H1 (cell line): ENCODE data around the gene MAGI1. TPM values are rescaled to one million over a fixed set of nuclear protein-coding genes. Genes with fewer than 3 reads are reported as not detected.

Source experiments
- SIN3A ChIP-seq, 2 experiments: IDR thresholded peaks in 1 of 2; conservative IDR thresholded peaks in 1 of 2; 2 replicates each; pipeline ENCODE4 v1.6.1; 2011 to 2012; ENCODE audit warnings: low read length in 2 of 2, improper control_type of control experiment in 1 of 2, low read depth in 1 of 2, mild to moderate bottlenecking in 1 of 2
- TCF12 ChIP-seq: IDR thresholded peaks from 2 replicates; pipeline ENCODE4 v1.6.1; 2011; ENCODE audit warnings: low read depth, mild to moderate bottlenecking, low read length
- polyA plus RNA-seq, 7 experiments: library from polyadenylated mRNA; depleted of rRNA in 3 of 7; stranded (reverse) in 5 of 7; unstranded in 2 of 7; fragments of >200 nt in 5 of 7; fragments of 200-250 nt in 2 of 7; gene quantifications; 1 replicate in 5 of 7; 2 replicates in 1 of 7; 4 replicates in 1 of 7; pipeline versions ENCODE4 v1.2.1 to v1.2.3, GENCODE V29; 2011 to 2013; ENCODE audit warnings: missing spikeins in 2 of 7, mixed read lengths in 2 of 7
- total RNA-seq: library from RNA; stranded (reverse); fragmentation: NEBNext Ultra II Directional; extraction: Animal tissue kit (Norgen Biotek cat#: 25700); gene quantifications from 2 replicates; pipeline ENCODE4 v1.2.1, GENCODE V29; 2021
- TF ChIP-seq, protein P1 (sequence below): fragments of 300-600 bp; sonication (generic); IDR thresholded peaks from 2 replicates; pipeline ENCODE4 v1.7.1; 2012; ENCODE audit warnings: low read length, moderate library complexity, mild to moderate bottlenecking, inconsistent platforms; ENCODE audit not compliant: insufficient replicate concordance

Gene MAGI1
- total and polyA plus RNA-seq, 2 of the 8 experiments (the other 6 are each of a cell fraction or from before 2014, with no cell fraction given) = 19.8 to 78.0 TPM

DNA sequence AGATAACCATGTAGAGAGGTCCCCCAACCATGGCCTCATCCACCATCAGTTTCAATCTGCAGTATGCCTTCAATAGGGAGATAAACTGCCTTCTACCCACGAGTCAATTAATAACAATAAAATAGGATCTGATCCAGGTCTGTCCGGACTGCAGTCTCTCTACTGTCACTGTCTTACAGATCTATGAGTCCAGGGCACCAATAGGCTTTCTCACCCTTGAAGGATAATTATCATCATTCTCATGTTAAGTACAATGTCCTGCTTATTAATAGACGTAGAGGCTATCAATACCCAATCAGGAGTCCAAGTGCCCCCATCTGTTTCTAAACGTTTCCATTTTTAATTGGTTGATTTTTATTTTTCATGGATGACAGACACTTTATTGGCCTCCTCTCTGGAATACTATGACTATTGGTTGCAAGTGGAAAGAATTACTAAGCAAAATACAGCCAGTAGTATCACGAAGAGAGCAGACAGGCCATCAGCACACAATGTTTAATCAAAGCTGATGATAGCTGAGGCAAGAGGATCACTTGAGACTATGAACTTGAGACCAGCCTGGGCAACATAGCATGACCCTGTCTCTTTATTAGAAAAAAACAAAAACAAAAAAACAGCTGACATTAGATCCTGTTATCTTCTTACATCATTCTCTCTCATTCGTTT, 480.7 kb downstream of the MAGI1 start (continued):
- no peak for TF ChIP-seq SIN3A (conservative IDR thresholded peaks at IDR 0.05 in 1 of 2, IDR thresholded peaks at IDR 0.05 in 1 of 2; ENCODE audit: low read depth in 1 of 2, low read length in 2 of 2)
- no peak for TF ChIP-seq TCF12
- TF ChIP-seq, protein P1, sequence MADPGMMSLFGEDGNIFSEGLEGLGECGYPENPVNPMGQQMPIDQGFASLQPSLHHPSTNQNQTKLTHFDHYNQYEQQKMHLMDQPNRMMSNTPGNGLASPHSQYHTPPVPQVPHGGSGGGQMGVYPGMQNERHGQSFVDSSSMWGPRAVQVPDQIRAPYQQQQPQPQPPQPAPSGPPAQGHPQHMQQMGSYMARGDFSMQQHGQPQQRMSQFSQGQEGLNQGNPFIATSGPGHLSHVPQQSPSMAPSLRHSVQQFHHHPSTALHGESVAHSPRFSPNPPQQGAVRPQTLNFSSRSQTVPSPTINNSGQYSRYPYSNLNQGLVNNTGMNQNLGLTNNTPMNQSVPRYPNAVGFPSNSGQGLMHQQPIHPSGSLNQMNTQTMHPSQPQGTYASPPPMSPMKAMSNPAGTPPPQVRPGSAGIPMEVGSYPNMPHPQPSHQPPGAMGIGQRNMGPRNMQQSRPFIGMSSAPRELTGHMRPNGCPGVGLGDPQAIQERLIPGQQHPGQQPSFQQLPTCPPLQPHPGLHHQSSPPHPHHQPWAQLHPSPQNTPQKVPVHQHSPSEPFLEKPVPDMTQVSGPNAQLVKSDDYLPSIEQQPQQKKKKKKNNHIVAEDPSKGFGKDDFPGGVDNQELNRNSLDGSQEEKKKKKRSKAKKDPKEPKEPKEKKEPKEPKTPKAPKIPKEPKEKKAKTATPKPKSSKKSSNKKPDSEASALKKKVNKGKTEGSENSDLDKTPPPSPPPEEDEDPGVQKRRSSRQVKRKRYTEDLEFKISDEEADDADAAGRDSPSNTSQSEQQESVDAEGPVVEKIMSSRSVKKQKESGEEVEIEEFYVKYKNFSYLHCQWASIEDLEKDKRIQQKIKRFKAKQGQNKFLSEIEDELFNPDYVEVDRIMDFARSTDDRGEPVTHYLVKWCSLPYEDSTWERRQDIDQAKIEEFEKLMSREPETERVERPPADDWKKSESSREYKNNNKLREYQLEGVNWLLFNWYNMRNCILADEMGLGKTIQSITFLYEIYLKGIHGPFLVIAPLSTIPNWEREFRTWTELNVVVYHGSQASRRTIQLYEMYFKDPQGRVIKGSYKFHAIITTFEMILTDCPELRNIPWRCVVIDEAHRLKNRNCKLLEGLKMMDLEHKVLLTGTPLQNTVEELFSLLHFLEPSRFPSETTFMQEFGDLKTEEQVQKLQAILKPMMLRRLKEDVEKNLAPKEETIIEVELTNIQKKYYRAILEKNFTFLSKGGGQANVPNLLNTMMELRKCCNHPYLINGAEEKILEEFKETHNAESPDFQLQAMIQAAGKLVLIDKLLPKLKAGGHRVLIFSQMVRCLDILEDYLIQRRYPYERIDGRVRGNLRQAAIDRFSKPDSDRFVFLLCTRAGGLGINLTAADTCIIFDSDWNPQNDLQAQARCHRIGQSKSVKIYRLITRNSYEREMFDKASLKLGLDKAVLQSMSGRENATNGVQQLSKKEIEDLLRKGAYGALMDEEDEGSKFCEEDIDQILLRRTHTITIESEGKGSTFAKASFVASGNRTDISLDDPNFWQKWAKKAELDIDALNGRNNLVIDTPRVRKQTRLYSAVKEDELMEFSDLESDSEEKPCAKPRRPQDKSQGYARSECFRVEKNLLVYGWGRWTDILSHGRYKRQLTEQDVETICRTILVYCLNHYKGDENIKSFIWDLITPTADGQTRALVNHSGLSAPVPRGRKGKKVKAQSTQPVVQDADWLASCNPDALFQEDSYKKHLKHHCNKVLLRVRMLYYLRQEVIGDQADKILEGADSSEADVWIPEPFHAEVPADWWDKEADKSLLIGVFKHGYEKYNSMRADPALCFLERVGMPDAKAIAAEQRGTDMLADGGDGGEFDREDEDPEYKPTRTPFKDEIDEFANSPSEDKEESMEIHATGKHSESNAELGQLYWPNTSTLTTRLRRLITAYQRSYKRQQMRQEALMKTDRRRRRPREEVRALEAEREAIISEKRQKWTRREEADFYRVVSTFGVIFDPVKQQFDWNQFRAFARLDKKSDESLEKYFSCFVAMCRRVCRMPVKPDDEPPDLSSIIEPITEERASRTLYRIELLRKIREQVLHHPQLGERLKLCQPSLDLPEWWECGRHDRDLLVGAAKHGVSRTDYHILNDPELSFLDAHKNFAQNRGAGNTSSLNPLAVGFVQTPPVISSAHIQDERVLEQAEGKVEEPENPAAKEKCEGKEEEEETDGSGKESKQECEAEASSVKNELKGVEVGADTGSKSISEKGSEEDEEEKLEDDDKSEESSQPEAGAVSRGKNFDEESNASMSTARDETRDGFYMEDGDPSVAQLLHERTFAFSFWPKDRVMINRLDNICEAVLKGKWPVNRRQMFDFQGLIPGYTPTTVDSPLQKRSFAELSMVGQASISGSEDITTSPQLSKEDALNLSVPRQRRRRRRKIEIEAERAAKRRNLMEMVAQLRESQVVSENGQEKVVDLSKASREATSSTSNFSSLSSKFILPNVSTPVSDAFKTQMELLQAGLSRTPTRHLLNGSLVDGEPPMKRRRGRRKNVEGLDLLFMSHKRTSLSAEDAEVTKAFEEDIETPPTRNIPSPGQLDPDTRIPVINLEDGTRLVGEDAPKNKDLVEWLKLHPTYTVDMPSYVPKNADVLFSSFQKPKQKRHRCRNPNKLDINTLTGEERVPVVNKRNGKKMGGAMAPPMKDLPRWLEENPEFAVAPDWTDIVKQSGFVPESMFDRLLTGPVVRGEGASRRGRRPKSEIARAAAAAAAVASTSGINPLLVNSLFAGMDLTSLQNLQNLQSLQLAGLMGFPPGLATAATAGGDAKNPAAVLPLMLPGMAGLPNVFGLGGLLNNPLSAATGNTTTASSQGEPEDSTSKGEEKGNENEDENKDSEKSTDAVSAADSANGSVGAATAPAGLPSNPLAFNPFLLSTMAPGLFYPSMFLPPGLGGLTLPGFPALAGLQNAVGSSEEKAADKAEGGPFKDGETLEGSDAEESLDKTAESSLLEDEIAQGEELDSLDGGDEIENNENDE = no peak
- TF ChIP-seq, all 59 proteins: peak for 0
